CD8-positive, alpha-beta memory T cell (primary cell): ENCODE measurements around the gene RBFA. TPM values are rescaled to one million over a fixed set of nuclear protein-coding genes. Genes with fewer than 3 reads are reported as not detected.

Experiments used
- CTCF ChIA-PET: fragments of 350-600 bp; sonication (Branson Sonifier 250); formaldehyde crosslinking; loops from one replicate; lab custom pipeline; 2021; ENCODE audit warnings: antibody characterized with exemption; lab: Charles Lee
- POLR2A ChIA-PET: fragments of 350-600 bp; sonication (Branson Sonifier 250); formaldehyde crosslinking; loops from one replicate; lab custom pipeline; 2021; ENCODE audit warnings: antibody characterized with exemption; lab: Charles Lee
- DNase-seq, 5 donors: peaks; one replicate each; pipeline versions ENCODE4 v3.0.0 to v3.0.0-alpha.2; 2020 to 2022; ENCODE audit warnings: mixed read lengths in 1 of 5
- H3K27ac ChIP-seq: one replicate; pipeline ENCODE4 v1.7.0; 2013; ENCODE audit warnings: low read depth, mild to moderate bottlenecking, low read length, moderate library complexity
- H3K27me3 ChIP-seq: 2 replicates; pipeline ENCODE4 v1.7.0; 2013; ENCODE audit warnings: low read length, mild to moderate bottlenecking; ENCODE audit not compliant: insufficient read depth, poor library complexity, severe bottlenecking
- H3K36me3 ChIP-seq: 2 replicates; pipeline ENCODE4 v1.7.0; 2013; ENCODE audit warnings: mild to moderate bottlenecking, low read length, moderate library complexity; ENCODE audit not compliant: insufficient read depth
- H3K4me1 ChIP-seq: 2 replicates; pipeline ENCODE4 v1.7.0; 2013; ENCODE audit warnings: mild to moderate bottlenecking, low read length, moderate library complexity; ENCODE audit not compliant: insufficient read depth
- H3K4me3 ChIP-seq: 2 replicates; pipeline ENCODE4 v1.7.0; 2013; ENCODE audit warnings: mild to moderate bottlenecking, low read length
- H3K9me3 ChIP-seq: 2 replicates; pipeline ENCODE4 v1.7.0; 2013; ENCODE audit warnings: mild to moderate bottlenecking, low read length
- H3K27ac Mint-ChIP-seq, 8 donors: one replicate each; pipeline ENCODE4 v1.8.0; 2020 to 2021; ENCODE audit warnings: mixed read lengths in 8 of 8, mild to moderate bottlenecking in 6 of 8, inconsistent platforms in 3 of 8, moderate library complexity in 3 of 8
- H3K27me3 Mint-ChIP-seq, 2 donors: one replicate each; pipeline ENCODE4 v1.8.0; 2020 to 2021; ENCODE audit warnings: mixed read lengths in 2 of 2, mild to moderate bottlenecking in 1 of 2, moderate library complexity in 1 of 2
- H3K36me3 Mint-ChIP-seq, 3 donors: one replicate each; pipeline ENCODE4 v1.8.0; 2020 to 2021; ENCODE audit warnings: mixed read lengths in 3 of 3, inconsistent platforms in 1 of 3, mild to moderate bottlenecking in 1 of 3
- H3K4me1 Mint-ChIP-seq, 3 donors: one replicate each; pipeline ENCODE4 v1.8.0; 2020 to 2021; ENCODE audit warnings: mixed read lengths in 3 of 3, inconsistent platforms in 1 of 3, mild to moderate bottlenecking in 1 of 3
- H3K4me3 Mint-ChIP-seq, 7 donors: one replicate each; pipeline ENCODE4 v1.8.0; 2020 to 2021; ENCODE audit warnings: mixed read lengths in 7 of 7, mild to moderate bottlenecking in 6 of 7, moderate library complexity in 4 of 7, inconsistent platforms in 2 of 7
- H3K9me3 Mint-ChIP-seq, 5 donors: one replicate each; pipeline ENCODE4 v1.8.0; 2020 to 2022; ENCODE audit warnings: mixed read lengths in 5 of 5, mild to moderate bottlenecking in 3 of 5, moderate library complexity in 2 of 5, inconsistent platforms in 1 of 5
- polyA plus RNA-seq: library from polyadenylated mRNA; unstranded; fragments of 300-500 nt; fragmentation: Illumina TruSeq; gene quantifications from one replicate; pipeline ENCODE4 v1.2.3, GENCODE V29; 2021
- total RNA-seq, 2 experiments: library from RNA; stranded (reverse); gene quantifications; one replicate each; pipeline ENCODE4 v1.2.3, GENCODE V29; 2021

RBFA gene
- total and polyA plus RNA-seq, 3 experiments from 2014 or later: 10.0 to 40.6 (median 39.7) TPM

- Mint-ChIP-seq H3K27me3 (peaks cover 6 to 23% of the 10 kb centered on the region in 2 donors), H3K36me3 (no peaks in the 10 kb centered on the region), H3K4me3 (no peak overlapping the region)
Observed at GRCh38 chr18:80076379-80076778, 42.1 kb downstream of the RBFA start.

GRCh38 chr18:80077873-80078272 lies 43.6 kb downstream of the RBFA start:
- Histone ChIP-seq H3K4me3 (no peak overlapping the region), H3K36me3 (no peaks in the 10 kb centered on the region), H3K27me3 (peaks cover 4% of the 10 kb centered on the region), H3K9me3 (no peaks in the 10 kb centered on the region), H3K27ac (no peak overlapping the region), H3K4me1 (no peaks in the 10 kb centered on the region)
- peaks cover 11 to 33% of the 10 kb centered on the region in 2 donors for H3K27me3 Mint-ChIP-seq
- POLR2A ChIA-PET: no interaction called here
- H3K4me1 Mint-ChIP-seq: no peaks in the 10 kb centered on the region
- DNase-seq: no peak
- no peak overlapping the region for H3K27ac Mint-ChIP-seq
- no peak overlapping the region for H3K4me3 Mint-ChIP-seq
- peaks cover 0 to 2% (median 0%) of the 10 kb centered on the region in 5 donors for H3K9me3 Mint-ChIP-seq
- CTCF ChIA-PET: no interaction called here
- peaks cover 0 to 2% (median 0%) of the 10 kb centered on the region in 3 donors for H3K36me3 Mint-ChIP-seq

More at GRCh38 chr18:80076379-80076778, 42.1 kb downstream of the RBFA start:
- no peaks in the 10 kb centered on the region for H3K9me3 ChIP-seq
- no peak for DNase-seq
- no peaks in the 10 kb centered on the region for H3K4me1 ChIP-seq
- Mint-ChIP-seq H3K27ac (peak overlapping the region in 1 of 8 donors; percentile 79), H3K4me1 (no peaks in the 10 kb centered on the region), H3K9me3 (no peaks in the 10 kb centered on the region)
- no peak overlapping the region for H3K27ac ChIP-seq
- POLR2A ChIA-PET: no interaction called here
- CTCF ChIA-PET: no interaction called here
- no peaks in the 10 kb centered on the region for H3K36me3 ChIP-seq
- H3K27me3 ChIP-seq: no peaks in the 10 kb centered on the region
- H3K4me3 ChIP-seq: no peak overlapping the region

Other genes starting within 250 kb of the RBFA start
- not detected for gene KCNG2, start 236.5 kb upstream of the RBFA start, total RNA-seq
- not detected for gene KCNG2, start 236.5 kb upstream of the RBFA start, polyA plus RNA-seq
- 10 to 100 TPM; 29.9 to 31.7 TPM for gene SLC66A2, start 82.8 kb upstream of the RBFA start, total RNA-seq
- gene SLC66A2, start 82.8 kb upstream of the RBFA start, polyA plus RNA-seq: 18.3 TPM
- gene HSBP1L1, start 69.8 kb upstream of the RBFA start, total RNA-seq: 1 to 10 TPM; 3.3 to 4.2 TPM
- gene HSBP1L1, start 69.8 kb upstream of the RBFA start, polyA plus RNA-seq: 17.2 TPM
- gene TXNL4A, start 45.9 kb upstream of the RBFA start, total RNA-seq: 100 to 1,000 TPM; 198 to 202 TPM
- gene TXNL4A, start 45.9 kb upstream of the RBFA start, polyA plus RNA-seq: 260 TPM
- gene ADNP2, start 74.8 kb downstream of the RBFA start, total RNA-seq: 10 to 100 TPM; 18.5 to 18.9 TPM
- 9.8 TPM for gene ADNP2, start 74.8 kb downstream of the RBFA start, polyA plus RNA-seq
- gene PARD6G, start 213.1 kb downstream of the RBFA start, total RNA-seq: under 1 TPM; 0.33 to 0.48 TPM
- gene PARD6G, start 213.1 kb downstream of the RBFA start, polyA plus RNA-seq: 0.32 TPM